ENCODE results near the gene SPOCK1. TPM values are rescaled to one million over a fixed set of nuclear protein-coding genes. Genes with fewer than 3 reads are reported as not detected.

Gene SPOCK1
- total and polyA plus RNA-seq, 2 donors (not counting 3 experiments of a cell fraction or from before 2014, with no cell fraction given): 144 to 280 TPM

DNA sequence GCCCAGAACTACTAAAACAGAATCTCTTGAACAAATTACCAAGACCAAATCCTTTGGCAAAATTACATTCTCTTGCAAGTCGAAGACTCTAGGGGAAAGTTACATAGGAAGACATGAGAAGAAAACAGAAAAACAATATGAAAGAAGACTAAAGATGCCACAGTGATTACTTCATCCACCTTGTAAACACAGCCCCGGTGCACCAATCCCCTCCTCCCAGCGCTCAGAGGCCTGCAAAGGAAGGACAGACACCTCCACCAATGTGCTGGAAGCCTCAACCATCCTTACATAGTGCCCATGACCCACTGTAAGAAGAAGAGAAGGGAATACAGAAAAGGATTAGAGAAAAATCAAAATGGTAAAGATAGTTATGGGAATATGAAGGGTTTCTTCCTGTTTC is 218.5 kb downstream of the SPOCK1 start:
- Histone ChIP-seq H3K27ac (ENCODE audit: insufficient read depth, low read depth, low read length) (no peak overlapping the region), H4K20me1 (replicated peaks; ENCODE audit: control insufficient read depth, extremely low read depth, insufficient read depth, low read length) (no peaks in the 10 kb centered on the region), H3K9me3 (replicated peaks; ENCODE audit: control insufficient read depth, insufficient read depth, low read length) (no peaks in the 10 kb centered on the region), H3K4me2 (ENCODE audit: insufficient read depth, low read length) (no peak overlapping the region), H3K4me1 (ENCODE audit: control insufficient read depth, extremely low read depth, insufficient read depth, low read length) (no peaks in the 10 kb centered on the region), H3K4me3 (replicated peaks in 1 of 3; ENCODE audit: insufficient read depth in 1 of 3, low read depth in 1 of 3, low read length in 3 of 3) (no peak overlapping the region), H3K9ac (replicated peaks; ENCODE audit: extremely low read depth, insufficient read depth, low read length) (no peak overlapping the region), H3K79me2 (ENCODE audit: control insufficient read depth, insufficient read depth, low read length) (peaks cover 36% of the 10 kb centered on the region), H2AFZ (ENCODE audit: low read depth, low read length) (no peak overlapping the region), H3K36me3 (ENCODE audit: control insufficient read depth in 2 of 2, extremely low read depth in 1 of 2, insufficient read depth in 2 of 2, low read length in 2 of 2) (no peaks in the 10 kb centered on the region), H3K27me3 (ENCODE audit: control insufficient read depth in 2 of 2, insufficient read depth in 2 of 2, low read length in 2 of 2) (no peaks in the 10 kb centered on the region), H3K9me1 (replicated peaks; ENCODE audit: control insufficient read depth, extremely low read depth, insufficient read depth, low read length) (no peaks in the 10 kb centered on the region)
- DNase-seq (ENCODE audit: low read depth, low spot score) (no peak), FAIRE-seq (no peak)
- ChIA-PET CTCF (interaction anchor here (0.8 kb wide), 1 partner anchor 39 kb away, joined by 4 read pairs; no protein-coding TSS in a partner anchor), POLR2A (no interaction called here)
- TF ChIP-seq, protein P1, sequence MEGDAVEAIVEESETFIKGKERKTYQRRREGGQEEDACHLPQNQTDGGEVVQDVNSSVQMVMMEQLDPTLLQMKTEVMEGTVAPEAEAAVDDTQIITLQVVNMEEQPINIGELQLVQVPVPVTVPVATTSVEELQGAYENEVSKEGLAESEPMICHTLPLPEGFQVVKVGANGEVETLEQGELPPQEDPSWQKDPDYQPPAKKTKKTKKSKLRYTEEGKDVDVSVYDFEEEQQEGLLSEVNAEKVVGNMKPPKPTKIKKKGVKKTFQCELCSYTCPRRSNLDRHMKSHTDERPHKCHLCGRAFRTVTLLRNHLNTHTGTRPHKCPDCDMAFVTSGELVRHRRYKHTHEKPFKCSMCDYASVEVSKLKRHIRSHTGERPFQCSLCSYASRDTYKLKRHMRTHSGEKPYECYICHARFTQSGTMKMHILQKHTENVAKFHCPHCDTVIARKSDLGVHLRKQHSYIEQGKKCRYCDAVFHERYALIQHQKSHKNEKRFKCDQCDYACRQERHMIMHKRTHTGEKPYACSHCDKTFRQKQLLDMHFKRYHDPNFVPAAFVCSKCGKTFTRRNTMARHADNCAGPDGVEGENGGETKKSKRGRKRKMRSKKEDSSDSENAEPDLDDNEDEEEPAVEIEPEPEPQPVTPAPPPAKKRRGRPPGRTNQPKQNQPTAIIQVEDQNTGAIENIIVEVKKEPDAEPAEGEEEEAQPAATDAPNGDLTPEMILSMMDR (IDR thresholded peaks at IDR 0.05; ENCODE audit: extremely low read depth in 1 of 2, insufficient read depth in 1 of 2, low read depth in 1 of 2, low read length in 2 of 2): no peak
- TF ChIP-seq FOS (IDR thresholded peaks at IDR 0.05; ENCODE audit: borderline replicate concordance, insufficient read depth, low read length): no peak
- TF ChIP-seq, protein P2, sequence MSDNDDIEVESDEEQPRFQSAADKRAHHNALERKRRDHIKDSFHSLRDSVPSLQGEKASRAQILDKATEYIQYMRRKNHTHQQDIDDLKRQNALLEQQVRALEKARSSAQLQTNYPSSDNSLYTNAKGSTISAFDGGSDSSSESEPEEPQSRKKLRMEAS (IDR thresholded peaks at IDR 0.05; ENCODE audit: insufficient read depth, insufficient read length): no peak
- no peak for TF ChIP-seq POLR2A (IDR thresholded peaks at IDR 0.05; ENCODE audit: low read depth, low read length)
- no peak for TF ChIP-seq MYC (IDR thresholded peaks at IDR 0.05; ENCODE audit: low read depth, low read length)
- TF ChIP-seq POLR2AphosphoS5 (IDR thresholded peaks at IDR 0.05; ENCODE audit: insufficient read depth, low read depth, low read length): no peak
- no peak for TF ChIP-seq JUN (IDR thresholded peaks at IDR 0.05; ENCODE audit: borderline replicate concordance, insufficient read depth, insufficient read length, low read depth)
- TF ChIP-seq GATA2 (IDR thresholded peaks at IDR 0.05; ENCODE audit: insufficient read depth, insufficient read length, low read depth, low read length): no peak
- no peak for TF ChIP-seq EZH2 (IDR thresholded peaks at IDR 0.05; ENCODE audit: borderline replicate concordance, low read depth, low read length, severe bottlenecking)
- no TSS peak for BruUV-seq (replicated peaks)
- intact Hi-C loops (cut with micrococcal nuclease) (no loop called here), dilution Hi-C loops (cut with MboI; ENCODE audit: extremely low pct_ligation_motif_present, low sequenced_read_pairs) (no loop called here)

Measured in endothelial cell of umbilical vein (primary cell).